Liver (tissue), 9 donors: ENCODE results near the gene MED12L. TPM values are rescaled to one million over a fixed set of nuclear protein-coding genes. Genes with fewer than 3 reads are reported as not detected.

Source experiments
- DNase-seq: peaks from one replicate; pipeline ENCODE4 v3.0.0-alpha.2; 2017; ENCODE audit warnings: low spot score
- H3K27ac ChIP-seq, 2 donors: one replicate each; pipeline ENCODE4 v1.7.0; 2013; ENCODE audit warnings: inconsistent platforms in 2 of 2, low read length in 2 of 2, control low read depth in 1 of 2, low read depth in 1 of 2, mild to moderate bottlenecking in 1 of 2
- H3K27me3 ChIP-seq, 4 donors: one replicate each; pipeline versions ENCODE4 v1.6.1 to v1.7.0; 2013; ENCODE audit warnings: low read length in 3 of 4, inconsistent platforms in 1 of 4, mild to moderate bottlenecking in 1 of 4, moderate library complexity in 1 of 4; ENCODE audit not compliant: control insufficient read depth in 4 of 4, insufficient read depth in 4 of 4
- H3K36me3 ChIP-seq, 4 donors: one replicate each; pipeline versions ENCODE4 v1.6.1 to v1.7.0; 2013; ENCODE audit warnings: low read length in 3 of 4, mild to moderate bottlenecking in 3 of 4, low read depth in 1 of 4, moderate library complexity in 1 of 4; ENCODE audit not compliant: control insufficient read depth in 4 of 4, insufficient read depth in 3 of 4
- H3K4me1 ChIP-seq, 4 donors: one replicate each; pipeline versions ENCODE4 v1.6.1 to v1.7.0; 2013; ENCODE audit warnings: low read length in 3 of 4, mild to moderate bottlenecking in 3 of 4, moderate library complexity in 1 of 4; ENCODE audit not compliant: control insufficient read depth in 4 of 4, insufficient read depth in 4 of 4
- H3K4me3 ChIP-seq, 3 donors: one replicate each; pipeline versions ENCODE4 v1.6.1 to v1.7.0; 2013; ENCODE audit warnings: low read length in 3 of 3, control low read depth in 1 of 3, low read depth in 1 of 3, mild to moderate bottlenecking in 1 of 3
- H3K9ac ChIP-seq, 2 donors: one replicate each; pipeline ENCODE4 v1.7.0; 2013; ENCODE audit warnings: low read length in 2 of 2, mild to moderate bottlenecking in 2 of 2, moderate library complexity in 2 of 2, control low read depth in 1 of 2, low read depth in 1 of 2
- H3K9me3 ChIP-seq, 4 donors: one replicate each; pipeline versions ENCODE4 v1.6.1 to v1.7.0; 2013; ENCODE audit warnings: low read length in 3 of 4; ENCODE audit not compliant: control insufficient read depth in 4 of 4
- FOXA2 ChIP-seq: IDR thresholded peaks from 2 replicates; pipeline ENCODE4 v1.6.1; 2016; ENCODE audit warnings: antibody characterized with exemption
- HNF4G ChIP-seq: IDR thresholded peaks from 2 replicates; pipeline ENCODE4 v1.6.1; 2016; ENCODE audit warnings: antibody characterized with exemption
- RXRA ChIP-seq, 2 donors: IDR thresholded peaks; 2 replicates each; pipeline ENCODE4 v1.6.1; 2017 to 2018; ENCODE audit warnings: antibody characterized with exemption in 2 of 2, mild to moderate bottlenecking in 1 of 2
- SP1 ChIP-seq: IDR thresholded peaks from 2 replicates; pipeline ENCODE4 v1.6.1; 2018; ENCODE audit warnings: antibody characterized with exemption, mild to moderate bottlenecking
- YY1 ChIP-seq: IDR thresholded peaks from 2 replicates; pipeline ENCODE4 v1.6.1; 2016; ENCODE audit warnings: antibody characterized with exemption, mild to moderate bottlenecking
- WGBS: extraction: QIAGEN DNeasy Blood & Tissue Kit; methylation state at CpG from one replicate; pipeline ENCODE4 v1.1.7; 2013; 5-methylcytosine and 5-hydroxymethylcytosine counted together
- polyA plus RNA-seq, 2 donors: library from polyadenylated mRNA; stranded (reverse) in 1 of 2; unstranded in 1 of 2; fragments of 200-250 nt in 1 of 2; fragments of >200 nt in 1 of 2; fragmentation: Nextera tagmentation in 1 of 2; extraction: Ambion mirVana in 1 of 2; gene quantifications; one replicate each; pipeline versions ENCODE4 v1.2.1 to v1.2.3, GENCODE V29; 2013 to 2015
- total RNA-seq, 2 donors: library from RNA; depleted of rRNA; stranded (reverse); fragments of >200 nt; gene quantifications; one replicate each; pipeline ENCODE4 v1.2.3, GENCODE V29; 2014
- TF ChIP-seq, protein P1 (sequence below): fragments of 150-350 bp; IDR thresholded peaks from 2 replicates; pipeline ENCODE4 v1.5.1; 2017; ENCODE audit warnings: improper control_type of control experiment, low read depth, low read length; ENCODE audit not compliant: missing input control
- TF ChIP-seq, protein P2 (sequence below): IDR thresholded peaks from 2 replicates; pipeline ENCODE4 v1.6.1; 2016; ENCODE audit warnings: antibody characterized with exemption, mild to moderate bottlenecking
- TF ChIP-seq, protein P3 (sequence below): IDR thresholded peaks from 2 replicates; pipeline ENCODE4 v1.6.1; 2016; ENCODE audit warnings: antibody characterized with exemption
- donor health status: healthy.
- donor health status: healthy.
- donor health status: healthy.
- donor health status: healthy.
- donor health status: healthy.

Gene MED12L
- total and polyA plus RNA-seq, 4 donors: 0.02 to 2.1 (median 0.49) TPM

DNA sequence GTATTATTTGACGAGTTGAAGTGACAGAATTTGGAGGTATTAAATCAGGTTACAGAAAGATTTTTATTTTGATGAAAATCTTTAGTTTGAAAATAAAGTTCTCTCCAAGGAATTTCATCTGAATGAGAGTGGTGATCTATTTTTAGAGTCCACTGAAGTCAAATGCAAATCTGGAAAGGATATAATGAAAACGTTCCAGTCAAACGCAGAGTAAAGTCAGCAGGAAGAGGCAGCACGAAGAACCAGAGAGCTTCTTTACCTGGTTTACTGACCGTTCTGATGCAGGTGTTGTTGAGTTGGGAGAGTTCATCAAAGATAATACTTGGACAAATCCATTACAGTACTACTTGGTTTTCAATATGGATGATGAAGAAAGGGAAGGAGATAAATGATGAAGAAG, 184.2 kb downstream of the MED12L start:
- H3K9me3 ChIP-seq: no peaks in the 10 kb centered on the region
- no peak for DNase-seq
- H3K27ac ChIP-seq: no peak overlapping the region
- H3K36me3 ChIP-seq: no peaks in the 10 kb centered on the region
- H3K4me1 ChIP-seq: no peaks in the 10 kb centered on the region
- no peak overlapping the region for H3K4me3 ChIP-seq
- TF ChIP-seq RXRA (IDR thresholded peaks at IDR 0.05) (no peak), FOXA2 (no peak)
- TF ChIP-seq, protein P1, sequence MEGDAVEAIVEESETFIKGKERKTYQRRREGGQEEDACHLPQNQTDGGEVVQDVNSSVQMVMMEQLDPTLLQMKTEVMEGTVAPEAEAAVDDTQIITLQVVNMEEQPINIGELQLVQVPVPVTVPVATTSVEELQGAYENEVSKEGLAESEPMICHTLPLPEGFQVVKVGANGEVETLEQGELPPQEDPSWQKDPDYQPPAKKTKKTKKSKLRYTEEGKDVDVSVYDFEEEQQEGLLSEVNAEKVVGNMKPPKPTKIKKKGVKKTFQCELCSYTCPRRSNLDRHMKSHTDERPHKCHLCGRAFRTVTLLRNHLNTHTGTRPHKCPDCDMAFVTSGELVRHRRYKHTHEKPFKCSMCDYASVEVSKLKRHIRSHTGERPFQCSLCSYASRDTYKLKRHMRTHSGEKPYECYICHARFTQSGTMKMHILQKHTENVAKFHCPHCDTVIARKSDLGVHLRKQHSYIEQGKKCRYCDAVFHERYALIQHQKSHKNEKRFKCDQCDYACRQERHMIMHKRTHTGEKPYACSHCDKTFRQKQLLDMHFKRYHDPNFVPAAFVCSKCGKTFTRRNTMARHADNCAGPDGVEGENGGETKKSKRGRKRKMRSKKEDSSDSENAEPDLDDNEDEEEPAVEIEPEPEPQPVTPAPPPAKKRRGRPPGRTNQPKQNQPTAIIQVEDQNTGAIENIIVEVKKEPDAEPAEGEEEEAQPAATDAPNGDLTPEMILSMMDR: no peak
- H3K27me3 ChIP-seq: no peaks in the 10 kb centered on the region
- 82% methylated on average over 5 of the region's 5 CpGs for WGBS
- H3K9ac ChIP-seq: no peak overlapping the region

DNA sequence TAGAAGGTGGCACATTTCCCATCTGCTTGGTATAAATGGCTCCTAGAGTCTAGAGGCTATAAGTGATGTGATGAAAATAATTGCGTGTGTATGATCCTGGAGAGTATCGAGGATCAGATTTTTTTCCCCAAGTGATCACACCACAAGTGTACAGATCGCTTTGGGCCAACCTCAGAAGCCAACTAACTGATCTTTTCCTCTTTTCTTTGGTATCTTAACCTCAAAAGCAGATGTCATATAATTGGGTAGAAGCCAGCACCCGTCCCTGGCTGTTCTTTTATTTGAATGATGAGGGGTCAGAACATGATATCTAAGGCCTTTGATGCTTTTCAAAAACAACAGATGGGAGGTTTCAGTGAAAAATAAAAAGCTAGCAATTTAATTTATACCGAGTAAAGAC, 189.6 kb downstream of the MED12L start:
- DNase-seq: no peak
- Histone ChIP-seq H3K27ac (no peak overlapping the region), H3K4me3 (no peak overlapping the region), H3K9ac (no peak overlapping the region), H3K36me3 (no peaks in the 10 kb centered on the region), H3K4me1 (no peaks in the 10 kb centered on the region), H3K9me3 (no peaks in the 10 kb centered on the region), H3K27me3 (no peaks in the 10 kb centered on the region)
- TF ChIP-seq YY1 (no peak), SP1 (no peak), FOXA2 (no peak), RXRA (IDR thresholded peaks at IDR 0.05) (no peak), HNF4G (no peak)
- TF ChIP-seq, protein P2, sequence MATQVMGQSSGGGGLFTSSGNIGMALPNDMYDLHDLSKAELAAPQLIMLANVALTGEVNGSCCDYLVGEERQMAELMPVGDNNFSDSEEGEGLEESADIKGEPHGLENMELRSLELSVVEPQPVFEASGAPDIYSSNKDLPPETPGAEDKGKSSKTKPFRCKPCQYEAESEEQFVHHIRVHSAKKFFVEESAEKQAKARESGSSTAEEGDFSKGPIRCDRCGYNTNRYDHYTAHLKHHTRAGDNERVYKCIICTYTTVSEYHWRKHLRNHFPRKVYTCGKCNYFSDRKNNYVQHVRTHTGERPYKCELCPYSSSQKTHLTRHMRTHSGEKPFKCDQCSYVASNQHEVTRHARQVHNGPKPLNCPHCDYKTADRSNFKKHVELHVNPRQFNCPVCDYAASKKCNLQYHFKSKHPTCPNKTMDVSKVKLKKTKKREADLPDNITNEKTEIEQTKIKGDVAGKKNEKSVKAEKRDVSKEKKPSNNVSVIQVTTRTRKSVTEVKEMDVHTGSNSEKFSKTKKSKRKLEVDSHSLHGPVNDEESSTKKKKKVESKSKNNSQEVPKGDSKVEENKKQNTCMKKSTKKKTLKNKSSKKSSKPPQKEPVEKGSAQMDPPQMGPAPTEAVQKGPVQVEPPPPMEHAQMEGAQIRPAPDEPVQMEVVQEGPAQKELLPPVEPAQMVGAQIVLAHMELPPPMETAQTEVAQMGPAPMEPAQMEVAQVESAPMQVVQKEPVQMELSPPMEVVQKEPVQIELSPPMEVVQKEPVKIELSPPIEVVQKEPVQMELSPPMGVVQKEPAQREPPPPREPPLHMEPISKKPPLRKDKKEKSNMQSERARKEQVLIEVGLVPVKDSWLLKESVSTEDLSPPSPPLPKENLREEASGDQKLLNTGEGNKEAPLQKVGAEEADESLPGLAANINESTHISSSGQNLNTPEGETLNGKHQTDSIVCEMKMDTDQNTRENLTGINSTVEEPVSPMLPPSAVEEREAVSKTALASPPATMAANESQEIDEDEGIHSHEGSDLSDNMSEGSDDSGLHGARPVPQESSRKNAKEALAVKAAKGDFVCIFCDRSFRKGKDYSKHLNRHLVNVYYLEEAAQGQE: no peak
- TF ChIP-seq, protein P1: no peak
- TF ChIP-seq, protein P3, sequence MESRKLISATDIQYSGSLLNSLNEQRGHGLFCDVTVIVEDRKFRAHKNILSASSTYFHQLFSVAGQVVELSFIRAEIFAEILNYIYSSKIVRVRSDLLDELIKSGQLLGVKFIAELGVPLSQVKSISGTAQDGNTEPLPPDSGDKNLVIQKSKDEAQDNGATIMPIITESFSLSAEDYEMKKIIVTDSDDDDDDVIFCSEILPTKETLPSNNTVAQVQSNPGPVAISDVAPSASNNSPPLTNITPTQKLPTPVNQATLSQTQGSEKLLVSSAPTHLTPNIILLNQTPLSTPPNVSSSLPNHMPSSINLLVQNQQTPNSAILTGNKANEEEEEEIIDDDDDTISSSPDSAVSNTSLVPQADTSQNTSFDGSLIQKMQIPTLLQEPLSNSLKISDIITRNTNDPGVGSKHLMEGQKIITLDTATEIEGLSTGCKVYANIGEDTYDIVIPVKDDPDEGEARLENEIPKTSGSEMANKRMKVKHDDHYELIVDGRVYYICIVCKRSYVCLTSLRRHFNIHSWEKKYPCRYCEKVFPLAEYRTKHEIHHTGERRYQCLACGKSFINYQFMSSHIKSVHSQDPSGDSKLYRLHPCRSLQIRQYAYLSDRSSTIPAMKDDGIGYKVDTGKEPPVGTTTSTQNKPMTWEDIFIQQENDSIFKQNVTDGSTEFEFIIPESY: no peak
- 86% methylated on average over 5 of the region's 5 CpGs for WGBS
